Stimulated activated naive CD4-positive, alpha-beta T cell (primary cell): ENCODE data around the gene ZNF502.

ENCODE experiments used
- DNase-seq, 6 experiments: peaks; one replicate each; lab custom pipeline; 2025; lab: John Stamatoyannopoulos, UW

Gene ZNF502

DNA sequence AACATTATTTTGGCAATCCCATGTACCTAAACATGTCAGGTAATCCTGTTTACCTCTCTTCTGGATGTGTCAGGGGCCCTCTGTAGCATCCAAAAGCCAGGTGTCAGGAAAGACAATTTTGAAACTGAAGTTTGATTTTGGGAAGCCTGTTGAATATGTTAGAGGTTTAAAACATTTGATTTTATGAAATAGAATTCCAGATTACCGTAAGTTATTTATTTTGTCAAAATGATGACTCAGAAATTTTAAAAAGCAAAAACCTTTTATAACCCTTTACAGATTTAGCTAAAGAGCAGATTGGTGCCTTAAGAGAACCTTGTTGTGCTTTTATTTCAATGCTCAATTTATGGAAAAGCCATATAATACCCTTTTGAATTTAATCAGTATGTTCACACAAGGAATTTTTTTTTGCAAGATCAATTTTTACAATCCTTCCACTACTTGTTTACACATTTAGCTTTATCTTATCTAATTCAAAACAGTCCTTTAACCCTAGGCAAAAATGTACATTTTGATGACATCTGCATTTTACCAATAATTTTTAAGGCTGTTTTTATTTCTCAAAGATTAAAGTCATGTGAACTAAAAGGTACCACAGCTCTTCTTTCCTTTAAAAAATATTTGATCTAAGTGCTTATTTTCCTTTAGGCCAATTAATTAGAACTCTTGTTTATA, 59.1 kb downstream of the ZNF502 start:
- no peak for DNase-seq

- DNase-seq: no peak
Observed at GRCh38 chr3:44772099-44772442, 59.6 kb downstream of the ZNF502 start.
